ENCODE results near the gene OGDH. TPM values are rescaled to one million over a fixed set of nuclear protein-coding genes. Genes with fewer than 3 reads are reported as not detected.

OGDH gene
- total RNA-seq, 3 donors from 2014 or later (not counting 1 experiment from before 2014, with no cell fraction given): 69.2 to 86.7 (median 81.4) TPM

DNA sequence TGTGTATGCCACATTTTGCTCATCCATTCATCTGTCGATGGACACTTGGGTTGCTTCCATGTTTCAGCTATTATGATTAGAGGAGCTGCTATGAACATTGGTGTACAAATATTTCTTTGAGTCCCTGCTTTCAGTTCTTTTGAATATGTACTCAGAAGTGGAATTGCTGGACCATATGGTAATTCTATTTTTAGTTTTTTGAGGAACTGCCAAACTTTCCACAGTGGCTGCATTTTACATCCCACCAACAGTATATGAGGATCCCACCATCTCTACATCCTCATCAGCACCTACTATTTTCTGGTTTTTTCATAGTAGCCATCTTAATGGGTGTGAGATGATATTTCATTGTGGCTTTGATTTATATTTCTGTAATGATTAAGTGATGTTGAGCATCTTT, 97.5 kb downstream of the OGDH start:
- no peaks in the 10 kb centered on the region for H3K27me3 Mint-ChIP-seq (ENCODE audit: low read depth in 2 of 2)
- no peaks in the 10 kb centered on the region for H3K9me3 ChIP-seq (ENCODE audit: control insufficient read depth, insufficient read depth, low read length)
- intact Hi-C loops (cut with micrococcal nuclease): no loop called here
- peaks cover 42% of the 10 kb centered on the region for H3K36me3 ChIP-seq (ENCODE audit: control insufficient read depth, insufficient read depth, low read length)
- no peaks in the 10 kb centered on the region for H3K4me1 ChIP-seq (ENCODE audit: control insufficient read depth, insufficient read depth, low read length)
- no CpG with 5 or more reads among the region's 1 CpG for WGBS (ENCODE audit: insufficient coverage)
- H3K4me3 ChIP-seq (ENCODE audit: low read length): no peak overlapping the region
- H3K27ac Mint-ChIP-seq: no peak overlapping the region
- no peaks in the 10 kb centered on the region for H3K9me3 Mint-ChIP-seq
- H3K27me3 ChIP-seq (ENCODE audit: control insufficient read depth, insufficient read depth, low read length): no peaks in the 10 kb centered on the region
- ATAC-seq (no peak), DNase-seq (no peak)
- H3K27ac ChIP-seq (ENCODE audit: low read length): no peak overlapping the region
- TF ChIP-seq, protein P1, sequence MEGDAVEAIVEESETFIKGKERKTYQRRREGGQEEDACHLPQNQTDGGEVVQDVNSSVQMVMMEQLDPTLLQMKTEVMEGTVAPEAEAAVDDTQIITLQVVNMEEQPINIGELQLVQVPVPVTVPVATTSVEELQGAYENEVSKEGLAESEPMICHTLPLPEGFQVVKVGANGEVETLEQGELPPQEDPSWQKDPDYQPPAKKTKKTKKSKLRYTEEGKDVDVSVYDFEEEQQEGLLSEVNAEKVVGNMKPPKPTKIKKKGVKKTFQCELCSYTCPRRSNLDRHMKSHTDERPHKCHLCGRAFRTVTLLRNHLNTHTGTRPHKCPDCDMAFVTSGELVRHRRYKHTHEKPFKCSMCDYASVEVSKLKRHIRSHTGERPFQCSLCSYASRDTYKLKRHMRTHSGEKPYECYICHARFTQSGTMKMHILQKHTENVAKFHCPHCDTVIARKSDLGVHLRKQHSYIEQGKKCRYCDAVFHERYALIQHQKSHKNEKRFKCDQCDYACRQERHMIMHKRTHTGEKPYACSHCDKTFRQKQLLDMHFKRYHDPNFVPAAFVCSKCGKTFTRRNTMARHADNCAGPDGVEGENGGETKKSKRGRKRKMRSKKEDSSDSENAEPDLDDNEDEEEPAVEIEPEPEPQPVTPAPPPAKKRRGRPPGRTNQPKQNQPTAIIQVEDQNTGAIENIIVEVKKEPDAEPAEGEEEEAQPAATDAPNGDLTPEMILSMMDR (IDR thresholded peaks at IDR 0.05): no peak
- peaks cover 6% of the 10 kb centered on the region for H3K36me3 Mint-ChIP-seq
- H3K4me3 Mint-ChIP-seq: no peak overlapping the region
- H3K4me1 Mint-ChIP-seq: no peaks in the 10 kb centered on the region

DNA sequence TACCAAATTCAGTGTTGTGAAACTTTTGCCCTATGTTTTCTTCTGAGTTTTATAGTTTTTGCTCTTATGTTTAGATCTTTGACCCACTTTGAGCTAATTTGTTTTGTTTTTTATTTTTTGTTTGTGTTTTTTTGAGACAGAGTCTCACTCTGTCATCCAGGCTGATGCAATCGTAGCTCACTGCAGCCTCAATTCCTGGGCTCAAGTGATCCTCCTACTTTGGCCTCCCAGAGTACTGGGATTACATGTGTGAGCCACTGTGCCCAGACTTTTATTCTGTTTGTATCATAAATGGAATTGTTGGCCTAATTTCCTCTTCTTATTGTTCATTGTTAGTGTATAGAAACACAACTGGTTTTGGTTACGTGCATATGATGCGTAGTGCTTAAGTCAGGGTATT, 99.0 kb downstream of the OGDH start:
- Histone ChIP-seq H3K27me3 (ENCODE audit: control insufficient read depth, insufficient read depth, low read length) (no peaks in the 10 kb centered on the region), H3K27ac (ENCODE audit: low read length) (no peak overlapping the region), H3K4me1 (ENCODE audit: control insufficient read depth, insufficient read depth, low read length) (no peaks in the 10 kb centered on the region), H3K36me3 (ENCODE audit: control insufficient read depth, insufficient read depth, low read length) (peaks cover 38% of the 10 kb centered on the region), H3K4me3 (ENCODE audit: low read length) (no peak overlapping the region), H3K9me3 (ENCODE audit: control insufficient read depth, insufficient read depth, low read length) (no peaks in the 10 kb centered on the region)
- H3K4me3 Mint-ChIP-seq: no peak overlapping the region
- H3K27me3 Mint-ChIP-seq (ENCODE audit: low read depth in 2 of 2): no peaks in the 10 kb centered on the region
- H3K36me3 Mint-ChIP-seq: no peaks in the 10 kb centered on the region
- WGBS (ENCODE audit: insufficient coverage): 100% methylated on average over 3 of the region's 3 CpGs
- H3K27ac Mint-ChIP-seq: no peak overlapping the region
- H3K4me1 Mint-ChIP-seq: no peaks in the 10 kb centered on the region
- DNase-seq: no peak
- H3K9me3 Mint-ChIP-seq: no peaks in the 10 kb centered on the region
- ATAC-seq: no peak
- TF ChIP-seq, protein P1 (IDR thresholded peaks at IDR 0.05): no peak
- intact Hi-C loops (cut with micrococcal nuclease): no loop called here

DNA sequence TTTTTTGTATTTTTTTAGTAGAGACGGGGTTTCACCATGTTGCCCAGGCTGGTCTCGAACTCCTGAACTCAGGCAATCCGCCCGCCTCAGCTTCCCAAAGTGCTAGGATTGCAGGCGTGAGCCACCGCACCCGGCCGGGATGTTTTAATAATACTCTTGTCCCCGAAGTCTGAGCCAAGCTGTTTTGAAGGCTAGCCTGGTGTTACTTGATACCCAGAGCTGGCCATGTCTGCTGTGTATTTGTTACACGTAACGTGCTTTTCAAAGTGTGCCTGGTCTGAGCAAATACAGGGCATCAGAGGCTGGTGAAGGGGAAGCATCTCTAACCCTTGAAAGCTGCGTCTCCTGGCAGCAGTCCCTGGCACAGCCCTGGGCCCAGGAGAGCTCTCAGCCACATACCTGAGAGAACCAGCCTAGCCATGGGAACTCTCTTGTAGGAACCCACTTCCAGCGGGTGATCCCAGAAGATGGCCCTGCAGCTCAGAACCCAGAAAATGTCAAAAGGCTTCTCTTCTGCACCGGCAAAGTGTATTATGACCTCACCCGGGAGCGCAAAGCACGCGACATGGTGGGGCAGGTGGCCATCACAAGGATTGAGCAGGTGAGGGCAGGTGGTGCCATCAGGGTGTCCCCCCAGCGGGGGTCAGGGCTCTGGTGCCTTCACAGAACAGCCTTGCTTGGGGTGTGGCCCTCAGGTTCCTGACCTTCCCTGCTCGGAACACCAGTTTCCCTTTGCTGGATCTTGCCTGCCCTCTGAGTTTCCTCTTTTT, 100.5 kb downstream of the OGDH start:
- H3K4me1 Mint-ChIP-seq: peaks cover 2 to 5% of the 10 kb centered on the region in 2 donors
- Histone ChIP-seq H3K36me3 (ENCODE audit: control insufficient read depth, insufficient read depth, low read length) (peaks cover 30% of the 10 kb centered on the region), H3K27ac (ENCODE audit: low read length) (no peak overlapping the region), H3K4me3 (ENCODE audit: low read length) (no peak overlapping the region), H3K9me3 (ENCODE audit: control insufficient read depth, insufficient read depth, low read length) (no peaks in the 10 kb centered on the region), H3K4me1 (ENCODE audit: control insufficient read depth, insufficient read depth, low read length) (peaks cover 5% of the 10 kb centered on the region), H3K27me3 (ENCODE audit: control insufficient read depth, insufficient read depth, low read length) (no peaks in the 10 kb centered on the region)
- intact Hi-C loops (cut with micrococcal nuclease): no loop called here
- ATAC-seq (no peak), DNase-seq (no peak)
- H3K27me3 Mint-ChIP-seq (ENCODE audit: low read depth in 2 of 2): no peaks in the 10 kb centered on the region
- H3K4me3 Mint-ChIP-seq: no peak overlapping the region
- H3K27ac Mint-ChIP-seq: no peak overlapping the region
- TF ChIP-seq, protein P1 (IDR thresholded peaks at IDR 0.05): no peak
- 97% methylated on average over 20 of the region's 20 CpGs for WGBS (ENCODE audit: insufficient coverage)
- no peaks in the 10 kb centered on the region for H3K9me3 Mint-ChIP-seq
- no peaks in the 10 kb centered on the region for H3K36me3 Mint-ChIP-seq

Data from natural killer cell (primary cell).